Type B pancreatic cell (in vitro differentiated cells): ENCODE data around the gene KIF1A. TPM values are rescaled to one million over a fixed set of nuclear protein-coding genes. Genes with fewer than 3 reads are reported as not detected.

Source experiments
- DNase-seq: peaks from one replicate; pipeline ENCODE4 v3.0.0; 2021; ENCODE audit warnings: mixed read lengths; ENCODE audit not compliant: unreplicated experiment; ENCODE audit errors: extremely low spot score
- H3K27ac Mint-ChIP-seq: 2 replicates; pipeline ENCODE4 v1.8.0; 2021; ENCODE audit warnings: mild to moderate bottlenecking, mixed read lengths
- H3K27me3 Mint-ChIP-seq: 2 replicates; pipeline ENCODE4 v1.8.0; 2021; ENCODE audit warnings: mixed read lengths
- H3K36me3 Mint-ChIP-seq: 2 replicates; pipeline ENCODE4 v1.8.0; 2021; ENCODE audit warnings: mixed read lengths
- H3K4me1 Mint-ChIP-seq: one replicate; pipeline ENCODE4 v1.8.0; 2021; ENCODE audit warnings: mixed read lengths; ENCODE audit not compliant: unreplicated experiment
- H3K4me3 Mint-ChIP-seq: 2 replicates; pipeline ENCODE4 v1.8.0; 2021; ENCODE audit warnings: mild to moderate bottlenecking, mixed read lengths
- H3K9me3 Mint-ChIP-seq: 2 replicates; pipeline ENCODE4 v1.8.0; 2021; ENCODE audit warnings: mixed read lengths
- CTCF ChIP-seq: fragments of 200-600 bp; sonication (generic); conservative IDR thresholded peaks from 2 replicates; pipeline ENCODE4 v1.5.0; 2021; ENCODE audit warnings: antibody characterized with exemption, mild to moderate bottlenecking
- total RNA-seq: library from RNA; stranded (reverse); gene quantifications from 2 replicates; pipeline ENCODE4 v1.2.1, GENCODE V29; 2021; ENCODE audit warnings: low replicate concordance

The KIF1A gene
- total RNA-seq, 1 donor from 2014 or later = 78.4 TPM

GRCh38 chr2:240732184-240732583 is 87.8 kb downstream of the KIF1A start:
- DNase-seq = no peak
- Mint-ChIP-seq H3K9me3 (no peaks in the 10 kb centered on the region), H3K27ac (no peak overlapping the region), H3K36me3 (no peaks in the 10 kb centered on the region), H3K27me3 (no peaks in the 10 kb centered on the region), H3K4me1 (no peaks in the 10 kb centered on the region), H3K4me3 (no peak overlapping the region)
- TF ChIP-seq CTCF = no peak

GRCh38 chr2:240731178-240731545 is 88.9 kb downstream of the KIF1A start:
- no peaks in the 10 kb centered on the region for H3K4me1 Mint-ChIP-seq
- H3K27me3 Mint-ChIP-seq = no peaks in the 10 kb centered on the region
- no peak overlapping the region for H3K27ac Mint-ChIP-seq

DNA sequence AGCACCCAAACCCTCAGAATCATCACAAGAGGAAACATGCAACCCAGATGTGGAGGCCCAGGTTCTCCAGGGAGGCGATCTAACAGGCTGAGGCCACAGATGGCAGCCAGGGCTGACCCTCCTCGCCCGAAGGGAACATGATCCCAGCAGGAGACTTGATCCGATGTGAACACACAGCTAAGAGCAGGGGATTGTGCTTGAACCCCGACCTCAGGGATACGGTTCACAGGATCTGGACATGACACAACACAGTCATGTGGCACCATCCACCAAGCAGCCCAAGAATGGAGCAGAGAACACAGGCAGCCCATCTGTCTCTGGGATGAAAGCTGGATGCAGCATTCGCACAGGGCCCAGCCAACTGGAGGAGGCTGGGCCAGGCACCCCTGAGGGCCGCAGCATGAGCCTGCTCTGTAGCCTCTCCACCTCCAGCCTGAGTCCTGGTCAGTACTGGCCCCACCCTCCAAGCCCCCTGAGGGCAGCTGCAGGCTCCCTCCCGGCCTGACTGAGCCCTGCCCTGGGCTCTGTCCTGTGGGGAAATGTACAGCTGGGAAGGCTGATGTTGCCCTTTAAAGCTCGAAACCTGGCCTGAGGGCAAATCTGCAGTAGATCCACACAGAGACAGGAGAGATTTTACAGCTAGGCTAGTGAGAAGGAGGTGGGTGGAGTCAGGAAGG is 89.4 kb downstream of the KIF1A start:
- no peak for DNase-seq
- Mint-ChIP-seq H3K36me3 (no peaks in the 10 kb centered on the region), H3K27me3 (no peaks in the 10 kb centered on the region), H3K27ac (no peak overlapping the region), H3K9me3 (no peaks in the 10 kb centered on the region), H3K4me1 (no peaks in the 10 kb centered on the region), H3K4me3 (no peak overlapping the region)
- no peak for TF ChIP-seq CTCF

More at GRCh38 chr2:240731178-240731545, 88.9 kb downstream of the KIF1A start:
- Mint-ChIP-seq H3K36me3 (no peaks in the 10 kb centered on the region), H3K9me3 (no peaks in the 10 kb centered on the region), H3K4me3 (no peak overlapping the region)
- no peak for TF ChIP-seq CTCF
- no peak for DNase-seq

GRCh38 chr2:240728827-240729226 is 91.2 kb downstream of the KIF1A start:
- H3K27me3 Mint-ChIP-seq = no peaks in the 10 kb centered on the region
- H3K4me3 Mint-ChIP-seq = no peak overlapping the region
- no peaks in the 10 kb centered on the region for H3K4me1 Mint-ChIP-seq
- no peak overlapping the region for H3K27ac Mint-ChIP-seq
- no peak for DNase-seq
- no peaks in the 10 kb centered on the region for H3K36me3 Mint-ChIP-seq
- H3K9me3 Mint-ChIP-seq = no peaks in the 10 kb centered on the region
- no peak for TF ChIP-seq CTCF

DNA sequence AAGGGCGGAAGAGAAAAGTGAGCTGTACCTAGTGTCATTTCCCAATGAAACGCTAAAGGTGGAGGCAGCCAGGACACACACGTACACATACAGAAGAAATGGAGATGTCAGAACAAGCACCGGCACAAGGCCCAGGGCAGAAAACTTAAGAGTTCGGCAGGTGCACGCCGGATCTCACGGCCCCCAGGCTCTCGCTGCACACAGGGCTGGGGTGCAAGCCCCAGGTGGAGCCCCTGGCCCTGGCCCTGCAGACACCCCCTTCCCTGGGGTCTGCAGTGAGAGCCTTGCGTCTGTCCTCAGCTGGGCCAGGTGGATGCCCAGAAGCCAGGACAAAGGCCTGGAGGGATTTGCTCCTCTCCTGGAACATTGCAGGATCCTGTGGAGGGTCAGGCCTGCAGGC is 91.7 kb downstream of the KIF1A start:
- H3K27ac Mint-ChIP-seq = no peak overlapping the region
- H3K9me3 Mint-ChIP-seq = no peaks in the 10 kb centered on the region
- DNase-seq = no peak
- no peaks in the 10 kb centered on the region for H3K36me3 Mint-ChIP-seq
- H3K27me3 Mint-ChIP-seq = no peaks in the 10 kb centered on the region
- H3K4me1 Mint-ChIP-seq = no peaks in the 10 kb centered on the region
- TF ChIP-seq CTCF = no peak
- no peak overlapping the region for H3K4me3 Mint-ChIP-seq

DNA sequence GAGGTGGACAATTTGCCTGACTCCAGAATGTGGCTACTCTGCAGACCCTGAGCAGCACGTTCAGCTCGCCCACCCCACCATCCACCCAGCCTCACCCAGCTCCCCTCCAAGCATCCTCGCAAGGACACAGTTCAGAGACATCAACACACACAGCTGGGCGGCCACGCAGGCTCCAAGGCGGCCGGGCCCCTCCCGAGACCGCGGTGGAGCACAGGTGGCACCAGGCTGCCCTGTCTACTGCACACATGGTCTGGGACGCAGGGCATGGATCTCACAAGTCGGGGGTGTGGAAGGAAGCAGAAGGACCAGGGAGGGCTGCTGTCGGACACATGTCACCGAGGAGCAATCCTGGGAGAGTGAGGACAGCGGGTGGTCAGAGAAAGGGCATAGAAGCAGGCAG is 92.1 kb downstream of the KIF1A start:
- DNase-seq = no peak
- Mint-ChIP-seq H3K27me3 (no peaks in the 10 kb centered on the region), H3K27ac (no peak overlapping the region), H3K4me3 (no peak overlapping the region), H3K4me1 (no peaks in the 10 kb centered on the region), H3K36me3 (no peaks in the 10 kb centered on the region), H3K9me3 (no peaks in the 10 kb centered on the region)
- TF ChIP-seq CTCF = no peak
